Sigmoid colon (tissue), 4 donors: Measurements from ENCODE around the gene MPV17.

Source experiments
- CTCF ChIP-seq, 4 experiments: fragments of 450-650 bp in 3 of 4; fragments of 200-600 bp in 1 of 4; IDR thresholded peaks; one replicate each; pipeline ENCODE4 v1.5.1; 2016 to 2019; ENCODE audit warnings: antibody characterized with exemption in 4 of 4, mild to moderate bottlenecking in 3 of 4, moderate library complexity in 2 of 4
- EP300 ChIP-seq, 4 donors: sonication (generic); formaldehyde crosslinking; IDR thresholded peaks; one replicate each; pipeline ENCODE4 v1.6.1; 2017; ENCODE audit warnings: antibody characterized with exemption in 4 of 4
- POLR2A ChIP-seq, 2 donors: fragments of 450-650 bp; IDR thresholded peaks; one replicate each; pipeline ENCODE4 v1.6.1; 2016; ENCODE audit warnings: antibody characterized with exemption in 2 of 2, mild to moderate bottlenecking in 2 of 2, moderate library complexity in 2 of 2
- POLR2AphosphoS5 ChIP-seq, 4 donors: sonication (generic); formaldehyde crosslinking; IDR thresholded peaks; one replicate each; pipeline ENCODE4 v1.6.1; 2017; ENCODE audit warnings: antibody characterized with exemption in 4 of 4

- TF ChIP-seq POLR2A (IDR thresholded peaks at IDR 0.05), result no peak
- no peak for TF ChIP-seq CTCF (IDR thresholded peaks at IDR 0.05)
- no peak for TF ChIP-seq POLR2AphosphoS5 (IDR thresholded peaks at IDR 0.05)
- TF ChIP-seq EP300 (IDR thresholded peaks at IDR 0.05), result no peak
Measured at GRCh38 chr2:27324720-27325119, 1.8 kb upstream of the MPV17 start.
